Brain microvascular endothelial cell (primary cell): ENCODE results near the gene AKT1S1.

ENCODE experiments used
- DNase-seq: peaks from one replicate; pipeline ENCODE4 v3.0.0-alpha.2; 2020
- H3K27ac ChIP-seq: fragments of 250-450 bp; sonication (Bioruptor Pico); 2 replicates; pipeline ENCODE4 v1.5.1; 2020; ENCODE audit warnings: mild to moderate bottlenecking, moderate library complexity
- H3K27me3 ChIP-seq: fragments of 250-450 bp; sonication (Bioruptor Pico); replicated peaks from 2 replicates; pipeline ENCODE4 v1.5.1; 2020; ENCODE audit warnings: mild to moderate bottlenecking
- H3K36me3 ChIP-seq: fragments of 250-450 bp; sonication (Bioruptor Pico); replicated peaks from 2 replicates; pipeline ENCODE4 v1.5.1; 2020; ENCODE audit warnings: mild to moderate bottlenecking
- H3K4me3 ChIP-seq: 2 replicates; pipeline ENCODE4 v1.5.1; 2011; ENCODE audit warnings: low read depth, mild to moderate bottlenecking, control low read depth, low read length, moderate library complexity
- CTCF ChIP-seq: IDR thresholded peaks from 2 replicates; pipeline ENCODE4 v1.5.1; 2011; ENCODE audit warnings: low read depth, mild to moderate bottlenecking, moderate library complexity, low read length, control low read depth, inconsistent platforms; ENCODE audit errors: missing control alignments
- in situ Hi-C: cut with HindIII; loops from 2 replicates; pipeline ENCODE4 v1.10.0; 2017; ENCODE audit warnings: low sequenced_read_pairs, low pct_ligation_motif_present

The AKT1S1 gene

GRCh38 chr19:49870309-49870901 lies 6.8 kb downstream of the AKT1S1 start:
- TF ChIP-seq CTCF = no peak
- in situ Hi-C loops = no loop called here
- H3K27ac ChIP-seq = peak overlapping the region; percentile 27
- DNase-seq = no peak
- H3K27me3 ChIP-seq = no peaks in the 10 kb centered on the region
- peaks cover 3% of the 10 kb centered on the region for H3K36me3 ChIP-seq
- peak overlapping the region; percentile 55 for H3K4me3 ChIP-seq

GRCh38 chr19:49869484-49870308 lies 7.5 kb downstream of the AKT1S1 start:
- no peak for TF ChIP-seq CTCF
- in situ Hi-C loops = no loop called here

GRCh38 chr19:49869009-49869483 lies 8.1 kb downstream of the AKT1S1 start:
- in situ Hi-C loops = no loop called here
- Histone ChIP-seq H3K4me3 (peak overlapping the region; percentile 42), H3K27ac (no peak overlapping the region), H3K36me3 (peaks cover 13% of the 10 kb centered on the region), H3K27me3 (no peaks in the 10 kb centered on the region)
- TF ChIP-seq CTCF = no peak
- no peak for DNase-seq

More at GRCh38 chr19:49869484-49870308, 7.5 kb downstream of the AKT1S1 start:
- H3K36me3 ChIP-seq = peaks cover 7% of the 10 kb centered on the region
- peak overlapping the region; percentile 55 for H3K4me3 ChIP-seq
- peak; percentile 100 for DNase-seq
- peak overlapping the region; percentile 27 for H3K27ac ChIP-seq
- no peaks in the 10 kb centered on the region for H3K27me3 ChIP-seq

GRCh38 chr19:49866933-49867782 lies 10.0 kb downstream of the AKT1S1 start, which contains the start of gene PNKP:
PNKP (minus strand) TSS chr19:49867576; CDS start chr19:49867204, 372 bp downstream.
- H3K4me3 ChIP-seq = peak within 1 kb of the TSS; percentile 80
- in situ Hi-C loops = no loop called here

More at GRCh38 chr19:49866933-49867782, 10.0 kb downstream of the AKT1S1 start, which contains the start of gene PNKP:
- TF ChIP-seq CTCF = no peak
- Histone ChIP-seq H3K36me3 (peaks cover 24% of the 10 kb centered on the region), H3K27ac (peak within 1 kb of the TSS; percentile 73), H3K27me3 (no peaks in the 10 kb centered on the region)
- peak; percentile 78 for DNase-seq
